Naive B cell (primary cell): ENCODE results near the gene ELP2. TPM values are rescaled to one million over a fixed set of nuclear protein-coding genes. Genes with fewer than 3 reads are reported as not detected.

Experiments used
- ATAC-seq, 2 donors: fragments of 150-1000 bp; cut with Tn5 transposase; 2 replicates each; pipeline ENCODE4 v1.10.0; 2021; ENCODE audit warnings: low read depth in 2 of 2, mild to moderate bottlenecking in 2 of 2, moderate library complexity in 2 of 2
- DNase-seq: peaks from one replicate; pipeline ENCODE4 v3.0.0; 2022
- H3K27ac Mint-ChIP-seq, 6 donors: one replicate each; pipeline ENCODE4 v1.8.0; 2020 to 2022; ENCODE audit warnings: mild to moderate bottlenecking in 6 of 6, mixed read lengths in 6 of 6, moderate library complexity in 5 of 6, inconsistent platforms in 2 of 6
- H3K27me3 Mint-ChIP-seq, 3 donors: one replicate each; pipeline ENCODE4 v1.8.0; 2021 to 2022; ENCODE audit warnings: mixed read lengths in 3 of 3, mild to moderate bottlenecking in 1 of 3
- H3K36me3 Mint-ChIP-seq, 2 donors: one replicate each; pipeline ENCODE4 v1.8.0; 2020 to 2022; ENCODE audit warnings: mixed read lengths in 2 of 2, inconsistent platforms in 1 of 2, mild to moderate bottlenecking in 1 of 2
- H3K4me1 Mint-ChIP-seq, 3 donors: one replicate each; pipeline ENCODE4 v1.8.0; 2020 to 2022; ENCODE audit warnings: mixed read lengths in 3 of 3, inconsistent platforms in 1 of 3, mild to moderate bottlenecking in 1 of 3, moderate library complexity in 1 of 3
- H3K4me3 Mint-ChIP-seq, 8 donors: one replicate each; pipeline ENCODE4 v1.8.0; 2020 to 2022; ENCODE audit warnings: mild to moderate bottlenecking in 8 of 8, mixed read lengths in 8 of 8, moderate library complexity in 8 of 8, inconsistent platforms in 2 of 8
- H3K9me3 Mint-ChIP-seq, 7 donors: one replicate each; pipeline ENCODE4 v1.8.0; 2020 to 2022; ENCODE audit warnings: mixed read lengths in 7 of 7, mild to moderate bottlenecking in 5 of 7, inconsistent platforms in 2 of 7, moderate library complexity in 1 of 7
- polyA plus RNA-seq, 6 donors: library from polyadenylated mRNA; unstranded; fragments of 300-500 nt; fragmentation: Illumina TruSeq; gene quantifications; one replicate each; pipeline ENCODE4 v1.2.3, GENCODE V29; 2021; ENCODE audit warnings: low read depth in 6 of 6

Gene ELP2
- polyA plus RNA-seq, 6 donors from 2014 or later: 65.3 to 114 (median 80.7) TPM

GRCh38 chr18:36188916-36189315 lies 59.2 kb downstream of the ELP2 start:
- DNase-seq (no peak), ATAC-seq (no peak)
- peaks cover 15 to 31% (median 22%) of the 10 kb centered on the region in 3 donors for H3K4me1 Mint-ChIP-seq
- no peaks in the 10 kb centered on the region for H3K9me3 Mint-ChIP-seq
- peaks cover 28 to 46% (median 28%) of the 10 kb centered on the region in 3 donors for H3K27me3 Mint-ChIP-seq
- H3K27ac Mint-ChIP-seq: no peak overlapping the region
- H3K36me3 Mint-ChIP-seq: peaks cover 0 to 8% of the 10 kb centered on the region in 2 donors
- peak overlapping the region; percentile 68 to 89 (median 81) for H3K4me3 Mint-ChIP-seq

- H3K27ac Mint-ChIP-seq: peak overlapping the region in 1 of 6 donors; percentile 32
- peaks cover 11 to 31% (median 22%) of the 10 kb centered on the region in 3 donors for H3K4me1 Mint-ChIP-seq
- H3K36me3 Mint-ChIP-seq: peaks cover 0 to 8% of the 10 kb centered on the region in 2 donors
- peaks cover 28 to 49% (median 28%) of the 10 kb centered on the region in 3 donors for H3K27me3 Mint-ChIP-seq
- ATAC-seq (no peak), DNase-seq (no peak)
- no peaks in the 10 kb centered on the region for H3K9me3 Mint-ChIP-seq
- peak overlapping the region in 2 of 8 donors; percentile 22 to 81 for H3K4me3 Mint-ChIP-seq
Observed at GRCh38 chr18:36189486-36189885, 59.8 kb downstream of the ELP2 start.

- H3K9me3 Mint-ChIP-seq: no peaks in the 10 kb centered on the region
- DNase-seq: no peak
- peaks cover 0 to 8% of the 10 kb centered on the region in 2 donors for H3K36me3 Mint-ChIP-seq
- no peak overlapping the region for H3K27ac Mint-ChIP-seq
- H3K27me3 Mint-ChIP-seq: peaks cover 25 to 61% (median 37%) of the 10 kb centered on the region in 3 donors
- H3K4me3 Mint-ChIP-seq: peak overlapping the region in 1 of 8 donors; percentile 76
- H3K4me1 Mint-ChIP-seq: peaks cover 4 to 22% (median 11%) of the 10 kb centered on the region in 3 donors
- no peak for ATAC-seq
Observed at GRCh38 chr18:36191286-36191685, 61.6 kb downstream of the ELP2 start.

- Mint-ChIP-seq H3K4me3 (no peak overlapping the region), H3K9me3 (no peaks in the 10 kb centered on the region), H3K4me1 (peaks cover 0 to 17% (median 8%) of the 10 kb centered on the region in 3 donors), H3K36me3 (peaks cover 0 to 8% of the 10 kb centered on the region in 2 donors), H3K27ac (no peak overlapping the region), H3K27me3 (peaks cover 25 to 57% (median 37%) of the 10 kb centered on the region in 3 donors)
- no peak for ATAC-seq
- no peak for DNase-seq
Observed at GRCh38 chr18:36191711-36192110, 62.0 kb downstream of the ELP2 start.

- Mint-ChIP-seq H3K4me3 (no peak overlapping the region), H3K36me3 (peaks cover 0 to 8% of the 10 kb centered on the region in 2 donors), H3K4me1 (no peaks in the 10 kb centered on the region), H3K27ac (no peak overlapping the region), H3K27me3 (peaks cover 14 to 36% (median 20%) of the 10 kb centered on the region in 3 donors), H3K9me3 (no peaks in the 10 kb centered on the region)
- ATAC-seq: no peak
- no peak for DNase-seq
Observed at GRCh38 chr18:36194600-36195315, 65.1 kb downstream of the ELP2 start.

GRCh38 chr18:36195427-36196122 lies 65.9 kb downstream of the ELP2 start:
- peaks cover 9 to 30% (median 26%) of the 10 kb centered on the region in 3 donors for H3K27me3 Mint-ChIP-seq
- no peaks in the 10 kb centered on the region for H3K9me3 Mint-ChIP-seq
- ATAC-seq (no peak), DNase-seq (no peak)
- H3K4me1 Mint-ChIP-seq: no peaks in the 10 kb centered on the region
- peak overlapping the region in 1 of 6 donors; percentile 30 for H3K27ac Mint-ChIP-seq
- H3K4me3 Mint-ChIP-seq: no peak overlapping the region
- H3K36me3 Mint-ChIP-seq: peaks cover 0 to 8% of the 10 kb centered on the region in 2 donors

GRCh38 chr18:36196238-36196995 lies 66.7 kb downstream of the ELP2 start:
- H3K9me3 Mint-ChIP-seq: no peaks in the 10 kb centered on the region
- ATAC-seq (no peak), DNase-seq (no peak)
- no peaks in the 10 kb centered on the region for H3K4me1 Mint-ChIP-seq
- H3K27ac Mint-ChIP-seq: no peak overlapping the region
- H3K27me3 Mint-ChIP-seq: peaks cover 5 to 22% (median 18%) of the 10 kb centered on the region in 3 donors
- no peaks in the 10 kb centered on the region for H3K36me3 Mint-ChIP-seq
- no peak overlapping the region for H3K4me3 Mint-ChIP-seq

- ATAC-seq (no peak), DNase-seq (no peak)
- Mint-ChIP-seq H3K36me3 (no peaks in the 10 kb centered on the region), H3K27ac (peak overlapping the region in 1 of 6 donors; percentile 41), H3K27me3 (peaks cover 5 to 16% (median 16%) of the 10 kb centered on the region in 3 donors), H3K4me1 (no peaks in the 10 kb centered on the region), H3K9me3 (no peaks in the 10 kb centered on the region), H3K4me3 (no peak overlapping the region)
Observed at GRCh38 chr18:36197511-36198166, 67.9 kb downstream of the ELP2 start.

GRCh38 chr18:36199691-36200295 lies 70.1 kb downstream of the ELP2 start:
- no peaks in the 10 kb centered on the region for H3K36me3 Mint-ChIP-seq
- ATAC-seq: no peak
- H3K4me3 Mint-ChIP-seq: no peak overlapping the region
- DNase-seq: no peak
- H3K4me1 Mint-ChIP-seq: no peaks in the 10 kb centered on the region
- peaks cover 9 to 16% (median 10%) of the 10 kb centered on the region in 3 donors for H3K27me3 Mint-ChIP-seq
- H3K27ac Mint-ChIP-seq: no peak overlapping the region
- H3K9me3 Mint-ChIP-seq: no peaks in the 10 kb centered on the region

- H3K36me3 Mint-ChIP-seq: no peaks in the 10 kb centered on the region
- no peak overlapping the region for H3K4me3 Mint-ChIP-seq
- no peak overlapping the region for H3K27ac Mint-ChIP-seq
- no peaks in the 10 kb centered on the region for H3K9me3 Mint-ChIP-seq
- H3K4me1 Mint-ChIP-seq: no peaks in the 10 kb centered on the region
- DNase-seq (no peak), ATAC-seq (no peak)
- peaks cover 7 to 15% (median 9%) of the 10 kb centered on the region in 3 donors for H3K27me3 Mint-ChIP-seq
Observed at GRCh38 chr18:36200354-36200771, 70.7 kb downstream of the ELP2 start.

GRCh38 chr18:36201765-36202164 lies 72.1 kb downstream of the ELP2 start:
- Mint-ChIP-seq H3K36me3 (no peaks in the 10 kb centered on the region), H3K27ac (no peak overlapping the region), H3K4me3 (no peak overlapping the region), H3K9me3 (no peaks in the 10 kb centered on the region), H3K27me3 (peaks cover 0 to 9% (median 7%) of the 10 kb centered on the region in 3 donors), H3K4me1 (no peaks in the 10 kb centered on the region)
- ATAC-seq: no peak
- no peak for DNase-seq

GRCh38 chr18:36203360-36203895 lies 73.7 kb downstream of the ELP2 start:
- peaks cover 0 to 7% (median 4%) of the 10 kb centered on the region in 3 donors for H3K27me3 Mint-ChIP-seq
- DNase-seq: no peak
- H3K36me3 Mint-ChIP-seq: no peaks in the 10 kb centered on the region
- no peak overlapping the region for H3K27ac Mint-ChIP-seq
- ATAC-seq: no peak
- peaks cover 0 to 6% (median 4%) of the 10 kb centered on the region in 3 donors for H3K4me1 Mint-ChIP-seq
- no peak overlapping the region for H3K4me3 Mint-ChIP-seq
- peaks cover 0 to 12% (median 9%) of the 10 kb centered on the region in 7 donors for H3K9me3 Mint-ChIP-seq
